GM18907 (cell line): ENCODE measurements around the gene CD164L2.
"Not testable (repeated sequence)": the region's sequence is repeated elsewhere in the genome, so short reads cannot be mapped to it uniquely, and the experiment has no call there.

Source experiments
- ATAC-seq: cut with Tn5 transposase; IDR thresholded peaks from one replicate; pipeline ENCODE4 v1.9.1; 2021; ENCODE audit warnings: mild to moderate bottlenecking, moderate library complexity; ENCODE audit not compliant: unreplicated experiment

Gene CD164L2

DNA sequence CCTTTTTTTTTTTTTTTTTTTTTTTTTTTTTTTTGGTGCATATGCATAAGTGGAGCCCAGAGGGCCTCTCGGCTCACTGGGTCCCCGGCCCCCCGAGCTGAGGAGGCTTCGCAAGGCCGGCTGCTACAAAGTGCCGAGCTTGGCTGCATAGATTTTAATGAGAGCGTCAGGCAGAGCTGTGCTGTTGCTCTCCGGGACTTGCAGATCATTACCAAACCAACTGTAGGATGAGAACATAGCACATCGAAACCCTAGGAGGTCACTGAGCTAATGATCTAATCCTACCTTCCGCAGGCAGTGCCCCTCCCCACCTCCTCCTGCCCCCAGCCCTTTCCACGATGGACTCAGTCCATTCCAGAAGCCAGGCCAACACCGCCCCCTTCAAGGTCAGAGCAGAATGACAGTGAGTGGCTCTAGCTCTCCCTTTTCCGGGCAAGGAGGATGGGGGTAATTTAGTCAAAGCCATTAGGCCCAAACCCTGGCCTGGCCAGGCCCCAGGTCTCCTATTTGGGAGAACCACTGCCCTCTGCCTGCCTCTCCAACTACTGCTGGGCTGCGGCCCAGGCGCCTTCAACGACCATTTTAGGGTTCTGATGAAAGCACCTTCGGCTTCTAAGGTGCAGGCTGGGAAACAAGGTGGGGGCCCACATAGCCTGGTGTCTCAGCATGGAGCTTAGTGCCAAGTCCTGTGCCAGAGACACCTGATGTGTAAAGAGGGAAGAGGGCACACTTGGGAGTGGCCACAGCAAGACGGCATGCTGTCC is 22.6 kb upstream of the CD164L2 start:
- not testable (repeated sequence) for ATAC-seq

DNA sequence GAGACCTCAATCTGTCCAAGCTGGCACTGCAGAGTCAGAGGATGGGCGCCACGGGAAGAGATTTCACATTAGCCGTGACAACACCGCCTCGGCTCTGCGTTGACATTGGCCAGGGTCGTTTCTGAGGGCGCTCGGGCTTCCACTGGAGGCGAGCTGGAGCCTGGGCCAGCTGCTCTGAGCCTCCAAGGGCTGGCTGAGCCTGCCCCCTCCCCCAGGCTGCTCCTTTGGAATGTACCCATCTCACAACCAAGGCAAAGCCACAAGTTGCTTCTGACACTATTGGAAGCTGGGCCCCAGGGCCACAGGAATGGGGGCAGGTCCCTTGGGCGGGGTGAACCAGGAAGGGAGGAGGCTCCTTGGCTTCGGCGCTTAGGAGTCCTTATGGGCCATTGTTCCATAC is 21.9 kb upstream of the CD164L2 start:
- ATAC-seq, result no peak

- peak; percentile 18 for ATAC-seq
Measured at GRCh38 chr1:27403931-27404330, 20.8 kb upstream of the CD164L2 start.

DNA sequence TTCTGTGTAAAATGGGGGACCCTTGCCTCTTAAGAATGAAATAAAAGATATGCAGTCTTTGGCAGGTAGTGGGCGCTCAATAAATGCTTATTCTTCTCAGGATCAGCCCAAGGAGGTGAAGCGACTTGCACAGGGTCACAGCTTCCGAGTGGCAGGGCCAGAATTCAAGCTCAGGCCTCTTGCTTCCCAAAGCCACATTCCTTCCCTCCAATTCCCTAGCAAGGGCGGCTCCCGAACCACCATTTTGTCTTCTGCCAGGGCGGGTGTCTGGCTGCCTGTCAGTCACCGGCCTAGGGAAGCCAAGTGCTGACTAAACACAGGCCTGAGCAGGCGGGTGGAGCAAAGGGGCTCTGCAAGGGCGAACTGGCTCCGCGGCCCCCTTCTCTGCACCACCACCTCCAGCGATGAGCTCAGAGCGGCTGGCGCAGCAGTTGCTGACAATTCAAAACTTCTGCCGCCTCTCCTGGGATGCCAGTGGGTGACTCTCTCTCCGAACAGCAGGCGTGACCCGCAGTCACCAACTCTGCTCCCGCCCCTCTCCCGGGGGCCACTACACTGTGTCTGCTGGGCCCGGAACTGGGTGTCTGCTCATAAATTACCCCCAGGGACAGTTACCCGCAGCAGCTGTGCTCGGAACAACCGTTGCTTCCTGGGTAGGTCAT is 20.1 kb upstream of the CD164L2 start:
- ATAC-seq, result peak; percentile 43

DNA sequence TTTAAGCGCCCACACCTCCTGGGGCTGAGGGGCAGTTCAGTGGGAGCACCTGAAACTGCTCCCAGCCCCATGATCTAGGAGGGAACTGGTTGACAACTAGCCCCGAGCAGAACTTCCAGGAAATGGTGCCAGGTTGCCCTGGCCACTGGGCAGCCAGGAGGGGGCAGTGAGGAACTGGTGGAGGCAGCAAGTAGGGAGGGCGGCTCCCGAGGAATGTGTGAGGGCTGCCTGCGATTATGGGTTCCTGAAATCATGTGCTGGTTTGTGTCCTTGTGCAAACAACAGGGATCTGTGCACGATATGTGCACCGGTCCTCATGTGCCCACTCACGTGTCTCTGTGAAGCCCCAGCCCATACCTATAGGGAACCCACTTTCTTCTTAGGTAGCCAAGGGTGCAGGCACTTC is 19.2 kb upstream of the CD164L2 start:
- no peak for ATAC-seq

DNA sequence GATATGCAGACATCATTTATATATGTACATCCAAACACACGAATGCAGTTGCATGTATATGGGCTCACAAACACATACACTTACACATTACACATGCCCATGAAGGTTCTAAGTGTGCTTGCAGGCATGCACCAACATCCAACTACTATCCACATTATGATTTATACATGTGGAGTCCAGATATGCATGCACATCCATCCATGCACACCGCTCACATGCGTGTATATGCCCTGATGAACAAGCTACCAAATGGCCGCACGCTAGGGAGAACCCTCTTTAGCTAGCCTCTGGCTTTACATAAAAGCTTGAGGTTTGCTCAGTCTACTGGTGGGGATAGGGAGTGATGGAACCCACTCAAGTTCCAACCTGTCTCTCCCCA is 17.8 kb upstream of the CD164L2 start:
- ATAC-seq, result no peak

DNA sequence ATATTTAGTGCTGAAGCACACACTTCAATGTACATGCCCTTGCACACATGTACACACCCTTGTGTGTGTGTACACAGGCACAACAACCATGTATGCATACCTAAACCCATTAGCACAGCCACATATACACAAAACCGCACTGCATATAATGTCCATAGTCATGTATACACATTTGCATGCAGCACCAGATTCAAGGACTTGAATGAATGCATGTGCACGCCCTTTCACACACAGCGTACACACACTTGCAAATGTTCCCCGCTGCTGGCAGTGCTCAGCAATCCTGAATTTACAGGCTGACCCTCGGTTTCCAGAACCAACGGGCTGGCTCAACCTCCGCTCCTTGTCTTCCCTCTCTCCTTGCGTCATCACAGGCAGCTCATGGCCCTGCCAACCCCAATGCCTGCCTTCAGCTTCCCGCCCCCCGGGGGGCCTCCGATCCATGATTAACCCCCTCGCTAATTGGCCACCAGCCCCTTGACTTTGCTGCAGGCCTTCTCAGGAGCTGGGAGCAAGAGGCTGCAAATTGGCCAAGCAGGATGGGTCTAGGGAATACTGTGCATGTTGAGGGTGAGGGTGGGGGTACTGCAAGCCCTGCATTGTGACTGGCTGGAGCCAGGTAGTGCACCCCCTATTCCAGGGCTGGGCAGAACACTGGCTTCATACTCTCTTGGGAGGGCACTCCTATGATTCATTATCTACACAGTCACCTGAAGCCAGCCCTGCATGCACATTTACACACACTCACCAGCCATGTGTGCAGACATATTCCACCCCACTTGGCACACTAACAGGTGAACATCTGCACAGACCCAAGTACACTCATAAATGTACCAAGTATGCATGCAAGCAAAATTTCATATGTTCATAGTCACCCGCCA is 17.2 kb upstream of the CD164L2 start:
- ATAC-seq, result no peak

- no peak for ATAC-seq
Measured at GRCh38 chr1:27399251-27400025, 16.3 kb upstream of the CD164L2 start.

DNA sequence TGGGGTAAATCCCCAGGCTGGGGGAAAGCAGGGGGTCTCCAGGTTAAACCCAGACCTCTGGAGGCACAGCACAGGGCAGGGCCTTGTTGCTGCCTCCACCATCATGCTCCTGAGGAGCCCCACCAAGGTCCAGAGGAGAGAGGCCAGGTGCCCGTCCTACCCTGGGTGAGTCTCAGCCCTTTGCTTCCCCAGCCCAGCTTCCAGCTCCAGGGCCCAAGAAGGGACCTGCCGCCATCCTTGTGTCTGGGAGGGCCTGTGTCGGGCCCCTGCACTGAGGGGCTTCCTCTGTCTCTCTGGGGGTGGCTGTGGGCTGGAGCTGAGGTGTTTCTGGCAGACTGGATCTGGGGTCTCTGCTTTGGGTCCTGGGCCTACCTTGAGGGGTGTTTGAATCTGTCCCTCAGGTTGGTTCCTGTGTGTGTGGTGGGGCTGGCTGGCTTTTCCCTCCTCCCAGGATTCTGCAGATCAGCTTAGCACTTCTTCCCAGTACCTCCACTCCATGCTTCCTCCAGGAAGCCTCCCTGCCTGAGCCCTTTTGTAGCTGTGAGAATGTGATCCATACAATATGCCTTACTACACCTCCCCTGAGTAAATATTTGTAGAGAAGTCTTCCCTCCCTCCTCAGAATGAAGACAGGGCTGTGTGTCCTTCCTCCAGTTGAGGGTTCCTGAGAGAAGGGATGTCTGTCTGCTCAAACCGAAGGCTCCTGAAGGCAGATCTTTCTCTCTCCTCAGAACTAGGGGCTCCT is 15.4 kb upstream of the CD164L2 start:
- no peak for ATAC-seq

DNA sequence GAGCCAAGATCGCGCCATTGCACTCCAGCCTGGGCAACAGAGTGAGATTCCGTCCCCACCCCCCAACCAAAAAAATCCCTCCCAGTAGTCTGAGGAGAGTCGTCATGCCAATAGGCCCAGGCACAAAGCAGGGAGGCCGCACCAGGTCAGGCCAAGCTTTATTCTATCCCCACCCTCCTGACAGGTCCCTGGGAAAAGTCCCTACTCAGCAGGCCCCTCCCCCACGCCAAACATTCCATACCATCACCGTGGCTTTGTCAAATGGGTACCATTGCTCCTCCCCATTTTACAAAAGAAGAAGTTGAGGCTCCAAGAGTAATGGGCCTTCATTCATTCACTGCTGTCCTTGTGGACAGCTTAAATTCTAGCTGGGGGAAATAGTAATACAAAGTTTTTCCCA is 14.6 kb upstream of the CD164L2 start:
- ATAC-seq, result no peak

GRCh38 chr1:27397110-27397509 is 14.0 kb upstream of the CD164L2 start:
- ATAC-seq, result no peak

GRCh38 chr1:27395441-27396195 is 12.5 kb upstream of the CD164L2 start:
- no peak for ATAC-seq

- no peak for ATAC-seq
Measured at GRCh38 chr1:27394925-27395324, 11.8 kb upstream of the CD164L2 start.

GRCh38 chr1:27394282-27394658 is 11.1 kb upstream of the CD164L2 start:
- ATAC-seq, result no peak

GRCh38 chr1:27393641-27394281 is 10.6 kb upstream of the CD164L2 start:
- ATAC-seq, result no peak

GRCh38 chr1:27392778-27393635 is 9.9 kb upstream of the CD164L2 start:
- ATAC-seq, result no peak

- peak; percentile 69 for ATAC-seq
Measured at GRCh38 chr1:27392096-27392777, 9.1 kb upstream of the CD164L2 start, which contains the start of gene GPR3. Gene GPR3 (plus strand): TSS chr1:27392622. CDS start chr1:27393799, 1,177 bp downstream.
